K562 (cell line): ENCODE data around the gene HKDC1. TPM values are rescaled to one million over a fixed set of nuclear protein-coding genes. Genes with fewer than 3 reads are reported as not detected.

ENCODE experiments used
- CBX2 ChIP-seq: fragments of 200-600 bp; sonication (generic); IDR thresholded peaks from one replicate; pipeline ENCODE4 v1.6.1; 2012; ENCODE audit warnings: mild to moderate bottlenecking, low read length, inconsistent platforms; ENCODE audit not compliant: insufficient read depth, poor library complexity, severe bottlenecking
- ELF1 ChIP-seq: fragments of 200-800 bp; sonication (Bioruptor generic); IDR thresholded peaks from 2 replicates; pipeline ENCODE4 v1.6.1; 2016; ENCODE audit warnings: missing genetic modification characterization, missing compliant biosample characterization
- HIVEP1 ChIP-seq: fragments of 250-450 bp; sonication (Bioruptor Pico); IDR thresholded peaks from 2 replicates; pipeline ENCODE4 v1.4.0; 2020; ENCODE audit warnings: mild to moderate bottlenecking
- HNRNPLL ChIP-seq: fragments of 200-400 bp; formaldehyde crosslinking; IDR thresholded peaks from 2 replicates; pipeline ENCODE4 v1.6.1; 2017; ENCODE audit warnings: low read length, low read depth, mild to moderate bottlenecking; ENCODE audit not compliant: poor library complexity, severe bottlenecking
- NFIC ChIP-seq: fragments of 450-650 bp; IDR thresholded peaks from 2 replicates; pipeline ENCODE4 v1.6.1; 2017; ENCODE audit warnings: mild to moderate bottlenecking, inconsistent platforms
- NR2C1 ChIP-seq, 2 experiments: fragments of 450-650 bp; IDR thresholded peaks; 2 replicates each; pipeline ENCODE4 v1.6.1; 2017; ENCODE audit warnings: mild to moderate bottlenecking in 2 of 2, antibody characterized with exemption in 1 of 2, inconsistent platforms in 1 of 2, missing compliant biosample characterization in 1 of 2, missing genetic modification characterization in 1 of 2
- NR4A1 ChIP-seq, 2 experiments: fragments of 250-450 bp in 1 of 2; fragments of 450-650 bp in 1 of 2; sonication (Bioruptor Pico) in 1 of 2; IDR thresholded peaks; 2 replicates each; pipeline versions ENCODE4 v1.4.0 to v1.6.1; 2016 to 2020; ENCODE audit warnings: mild to moderate bottlenecking in 2 of 2, missing compliant biosample characterization in 1 of 2, missing genetic modification characterization in 1 of 2, moderate library complexity in 1 of 2
- PREB ChIP-seq: sonication (generic); formaldehyde crosslinking; IDR thresholded peaks from 2 replicates; pipeline ENCODE4 v1.8.1; 2023; ENCODE audit warnings: mild to moderate bottlenecking, missing genetic modification reagents
- RBM22 ChIP-seq: fragments of 200-400 bp; formaldehyde crosslinking; IDR thresholded peaks from 2 replicates; pipeline ENCODE4 v1.6.1; 2018; ENCODE audit warnings: low read length, low read depth; ENCODE audit not compliant: poor library complexity, severe bottlenecking
- RFX1 ChIP-seq: fragments of 450-650 bp; IDR thresholded peaks from 2 replicates; pipeline ENCODE4 v1.6.1; 2016; ENCODE audit warnings: mild to moderate bottlenecking, moderate library complexity
- RFX5 ChIP-seq: IDR thresholded peaks from 2 replicates; pipeline ENCODE4 v1.6.1; 2011; ENCODE audit warnings: low read depth, mild to moderate bottlenecking, improper control_type of control experiment, low read length
- SIN3A ChIP-seq, 2 experiments: fragments of 150-350 bp in 1 of 2; IDR thresholded peaks; 2 replicates each; pipeline ENCODE4 v1.6.1; 2011 to 2016; ENCODE audit warnings: borderline replicate concordance in 2 of 2, low read depth in 2 of 2, low read length in 2 of 2, mild to moderate bottlenecking in 2 of 2, moderate library complexity in 2 of 2; ENCODE audit not compliant: control insufficient read depth in 1 of 2
- SREBF1 ChIP-seq: fragments of 150-350 bp; IDR thresholded peaks from 2 replicates; pipeline ENCODE4 v1.6.1; 2014; ENCODE audit warnings: antibody characterized with exemption, low read depth, low read length, borderline replicate concordance
- TARDBP ChIP-seq: fragments of 450-650 bp; IDR thresholded peaks from 2 replicates; pipeline ENCODE4 v1.6.1; 2016
- TCF7L2 ChIP-seq: fragments of 150-350 bp; IDR thresholded peaks from 2 replicates; pipeline ENCODE4 v1.6.1; 2016; ENCODE audit warnings: low read depth, mild to moderate bottlenecking, low read length, moderate library complexity
- TRIM24 ChIP-seq, 2 experiments: fragments of 450-650 bp; IDR thresholded peaks; 2 replicates each; pipeline ENCODE4 v1.6.1; 2016
- TRIM25 ChIP-seq: fragments of 450-650 bp; IDR thresholded peaks from 2 replicates; pipeline ENCODE4 v1.7.0; 2016; ENCODE audit warnings: borderline replicate concordance
- ZNF174 ChIP-seq: fragments of 250-450 bp; sonication (Bioruptor Pico); IDR thresholded peaks from 2 replicates; pipeline ENCODE4 v1.4.0; 2020; ENCODE audit warnings: mild to moderate bottlenecking
- ZNF184 ChIP-seq: sonication (generic); formaldehyde crosslinking; IDR thresholded peaks from 2 replicates; pipeline ENCODE4 v1.5.0; 2020; ENCODE audit warnings: missing genetic modification reagents
- ZNF584 ChIP-seq: fragments of 200-800 bp; sonication (Bioruptor generic); IDR thresholded peaks from 2 replicates; pipeline ENCODE4 v1.6.1; 2016; ENCODE audit warnings: low read depth, mild to moderate bottlenecking, missing genetic modification characterization, missing compliant biosample characterization
- polyA plus RNA-seq, 8 experiments: library from polyadenylated mRNA; depleted of rRNA in 4 of 8; stranded (reverse) in 5 of 8; unstranded in 3 of 8; fragments of >200 nt; fragmentation: Nextera tagmentation in 2 of 8; fragmentation: Illumina TruSeq in 1 of 8; extraction: Ambion mirVana in 2 of 8; extraction: Trizol in 1 of 8; gene quantifications; 2 replicates each; pipeline versions ENCODE4 v1.2.1 to v1.2.3, GENCODE V29; 2011 to 2014; ENCODE audit warnings: inconsistent platforms in 1 of 8, missing spikeins in 1 of 8
- total RNA-seq, 7 experiments: library from RNA; depleted of rRNA in 6 of 7; stranded (reverse); fragments of >200 nt in 6 of 7; fragmentation: Illumina TruSeq in 2 of 7; extraction: Trizol in 2 of 7; gene quantifications; 2 replicates each; pipeline versions ENCODE4 v1.2.1 to v1.2.3, GENCODE V29; 2011 to 2021; ENCODE audit warnings: low replicate concordance in 1 of 7
- TF ChIP-seq, protein P1 (sequence below): IDR thresholded peaks from 3 replicates; pipeline ENCODE4 v1.6.1; 2011; ENCODE audit warnings: borderline replicate concordance, mild to moderate bottlenecking; ENCODE audit not compliant: insufficient read length, insufficient read depth
- TF ChIP-seq, protein P2 (sequence below), 2 experiments: fragments of 250-450 bp in 1 of 2; fragments of 450-650 bp in 1 of 2; sonication (Bioruptor Pico) in 1 of 2; IDR thresholded peaks; 2 replicates each; pipeline versions ENCODE4 v1.6.1 to v1.8.0; 2016 to 2021; ENCODE audit warnings: mild to moderate bottlenecking in 2 of 2, moderate library complexity in 2 of 2, missing compliant biosample characterization in 1 of 2, missing genetic modification characterization in 1 of 2

HKDC1 gene
- total and polyA plus RNA-seq, 9 of the 15 experiments (the other 6 are each of a cell fraction or from before 2014, with no cell fraction given): 0.04 to 0.22 (median 0.11) TPM; not detected in 5

DNA sequence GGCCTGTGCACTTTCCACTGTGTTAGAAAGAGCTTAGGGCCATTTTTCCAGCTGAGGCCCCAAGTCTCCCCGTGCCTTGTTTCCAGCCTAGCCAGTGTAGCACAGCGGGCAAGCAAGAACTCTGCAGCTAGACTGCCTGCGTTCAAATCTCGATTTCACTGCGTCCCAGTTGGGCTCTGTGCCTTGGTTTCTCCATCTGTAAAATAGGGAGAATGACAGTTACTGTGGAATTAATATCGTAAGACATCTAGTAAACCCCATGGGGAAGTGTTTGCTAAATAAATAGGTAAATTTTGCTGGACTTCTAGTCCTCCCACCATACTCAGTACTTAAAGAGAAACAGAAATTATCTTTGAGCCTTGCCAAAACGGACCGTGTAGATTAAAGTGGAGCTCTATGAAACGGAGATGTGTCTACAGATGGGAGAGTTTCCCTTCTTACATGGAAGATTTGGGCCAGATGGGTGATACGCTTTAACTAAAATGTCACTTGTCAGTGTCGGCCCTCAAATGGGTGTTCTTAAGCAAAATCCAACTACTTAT, 3.5 kb upstream of the HKDC1 start (continued):
- TF ChIP-seq TRIM25 (no peak), RFX5 (no peak), TRIM24 (IDR thresholded peaks at IDR 0.05) (no peak), PREB (CRISPR knock-in tag) (no peak), ZNF584 (peak; percentile 82; the same call in 1 of the 2 replicates), NR4A1 (CRISPR knock-in tag; IDR thresholded peaks at IDR 0.05) (no peak), NR4A1 (tag; IDR thresholded peaks at IDR 0.05) (peak; percentile 79; the same call in 1 of the 2 replicates), HIVEP1 (CRISPR knock-in tag) (0 out of 2 replicates have a peak, but pooled peaks have one; percentile 6), RFX1 (no peak), ZNF184 (CRISPR knock-in tag) (no peak), SIN3A (IDR thresholded peaks at IDR 0.05; ENCODE audit: borderline replicate concordance in 2 of 2, control insufficient read depth in 1 of 2, low read depth in 2 of 2, low read length in 2 of 2) (no peak), NFIC (no peak), SREBF1 (no peak), CBX2 (no peak), NR2C1 (IDR thresholded peaks at IDR 0.05) (no peak), NR2C1 (tag; IDR thresholded peaks at IDR 0.05) (no peak), ZNF174 (no peak), TCF7L2 (no peak), RBM22 (no peak), TARDBP (no peak), ELF1 (tag) (no peak), HNRNPLL (no peak)
- TF ChIP-seq, protein P1, sequence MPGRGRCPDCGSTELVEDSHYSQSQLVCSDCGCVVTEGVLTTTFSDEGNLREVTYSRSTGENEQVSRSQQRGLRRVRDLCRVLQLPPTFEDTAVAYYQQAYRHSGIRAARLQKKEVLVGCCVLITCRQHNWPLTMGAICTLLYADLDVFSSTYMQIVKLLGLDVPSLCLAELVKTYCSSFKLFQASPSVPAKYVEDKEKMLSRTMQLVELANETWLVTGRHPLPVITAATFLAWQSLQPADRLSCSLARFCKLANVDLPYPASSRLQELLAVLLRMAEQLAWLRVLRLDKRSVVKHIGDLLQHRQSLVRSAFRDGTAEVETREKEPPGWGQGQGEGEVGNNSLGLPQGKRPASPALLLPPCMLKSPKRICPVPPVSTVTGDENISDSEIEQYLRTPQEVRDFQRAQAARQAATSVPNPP: no peak
- TF ChIP-seq, protein P2, sequence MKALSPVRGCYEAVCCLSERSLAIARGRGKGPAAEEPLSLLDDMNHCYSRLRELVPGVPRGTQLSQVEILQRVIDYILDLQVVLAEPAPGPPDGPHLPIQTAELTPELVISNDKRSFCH (CRISPR knock-in tag; IDR thresholded peaks at IDR 0.05): no peak
- TF ChIP-seq, protein P2 (tag; IDR thresholded peaks at IDR 0.05): 0 out of 2 replicates have a peak, but pooled peaks have one; percentile 19
